Measurements from ENCODE around the gene PAM. TPM values are rescaled to one million over a fixed set of nuclear protein-coding genes. Genes with fewer than 3 reads are reported as not detected.

PAM gene
- total and polyA plus RNA-seq, 12 donors: 234 to 580 (median 397) TPM

- H3K27me3 ChIP-seq: no peaks in the 10 kb centered on the region
- no peaks in the 10 kb centered on the region for H3K9me3 ChIP-seq (replicated peaks in 1 of 3)
- no peaks in the 10 kb centered on the region for H3K36me3 ChIP-seq (replicated peaks in 1 of 2)
- no peak overlapping the region for H3K4me3 ChIP-seq
- intact Hi-C loops (cut with DNase I): loop anchor here in 1 of 2 donors (10.0 kb wide), 1 partner anchor 85 kb away; no protein-coding TSS in a partner anchor
- no peak for DNase-seq
- 95 to 98% (median 96%) methylated on average over 6 of the region's 6 CpGs for WGBS, 4 donors
- H3K4me1 ChIP-seq (replicated peaks in 1 of 2): peaks cover 16 to 29% of the 10 kb centered on the region in 2 donors
- TF ChIP-seq POLR2A (IDR thresholded peaks at IDR 0.05) (no peak), CTCF (IDR thresholded peaks at IDR 0.05) (no peak)
- no peak overlapping the region for H3K27ac ChIP-seq
Observed at GRCh38 chr5:102879741-102880140, 124.6 kb downstream of the PAM start.

- intact Hi-C loops (cut with DNase I): no loop called here
- DNase-seq: no peak
- Histone ChIP-seq H3K4me1 (replicated peaks in 1 of 2) (peaks cover 0 to 25% of the 10 kb centered on the region in 2 donors), H3K36me3 (replicated peaks in 1 of 2) (no peaks in the 10 kb centered on the region), H3K4me3 (no peak overlapping the region), H3K9me3 (replicated peaks in 1 of 3) (no peaks in the 10 kb centered on the region), H3K27me3 (no peaks in the 10 kb centered on the region), H3K27ac (no peak overlapping the region)
- TF ChIP-seq CTCF (IDR thresholded peaks at IDR 0.05) (no peak), POLR2A (IDR thresholded peaks at IDR 0.05) (no peak)
Observed at GRCh38 chr5:102886586-102886985, 131.5 kb downstream of the PAM start.

- Histone ChIP-seq H3K9me3 (replicated peaks in 1 of 3) (no peaks in the 10 kb centered on the region), H3K27ac (no peak overlapping the region), H3K4me1 (replicated peaks in 1 of 2) (peaks cover 0 to 25% of the 10 kb centered on the region in 2 donors), H3K36me3 (replicated peaks in 1 of 2) (no peaks in the 10 kb centered on the region), H3K27me3 (no peaks in the 10 kb centered on the region), H3K4me3 (no peak overlapping the region)
- no peak for DNase-seq
- intact Hi-C loops (cut with DNase I): no loop called here
- no peak for TF ChIP-seq CTCF (IDR thresholded peaks at IDR 0.05)
- TF ChIP-seq POLR2A (IDR thresholded peaks at IDR 0.05): no peak
Observed at GRCh38 chr5:102888483-102888882, 133.4 kb downstream of the PAM start.

GRCh38 chr5:102889033-102889432 is 133.9 kb downstream of the PAM start:
- Histone ChIP-seq H3K9me3 (replicated peaks in 1 of 3) (no peaks in the 10 kb centered on the region), H3K27me3 (no peaks in the 10 kb centered on the region), H3K27ac (no peak overlapping the region), H3K36me3 (replicated peaks in 1 of 2) (no peaks in the 10 kb centered on the region), H3K4me3 (no peak overlapping the region), H3K4me1 (replicated peaks in 1 of 2) (peaks cover 0 to 21% of the 10 kb centered on the region in 2 donors)
- TF ChIP-seq CTCF (IDR thresholded peaks at IDR 0.05) (no peak), POLR2A (IDR thresholded peaks at IDR 0.05) (no peak)
- DNase-seq: no peak
- 58 to 95% (median 77%) methylated on average over 1 of the region's 1 CpG for WGBS, 4 donors
- intact Hi-C loops (cut with DNase I): no loop called here
